ENCODE results near the gene DENND5A. TPM values are rescaled to one million over a fixed set of nuclear protein-coding genes. Genes with fewer than 3 reads are reported as not detected.

DENND5A gene
- total RNA-seq, 2 donors from 2014 or later: 75.8 to 96.7 TPM

- no peaks in the 10 kb centered on the region for H3K27me3 ChIP-seq
- no peak overlapping the region for H3K4me3 ChIP-seq
- DNase-seq (ENCODE audit: low spot score): no peak
- H3K9me3 ChIP-seq: no peaks in the 10 kb centered on the region
- H3K27ac ChIP-seq: no peak overlapping the region
- peaks cover 0 to 9% of the 10 kb centered on the region in 2 donors for H3K4me1 ChIP-seq
- no peak for TF ChIP-seq CTCF (IDR thresholded peaks at IDR 0.05)
- peaks cover 5% of the 10 kb centered on the region for H3K36me3 ChIP-seq
Observed at GRCh38 chr11:9277176-9277575, 12.0 kb upstream of the DENND5A start.

GRCh38 chr11:9276571-9276970 lies 11.4 kb upstream of the DENND5A start:
- H3K27ac ChIP-seq: no peak overlapping the region
- H3K36me3 ChIP-seq: peaks cover 5% of the 10 kb centered on the region
- H3K4me1 ChIP-seq: peaks cover 0 to 9% of the 10 kb centered on the region in 2 donors
- no peaks in the 10 kb centered on the region for H3K9me3 ChIP-seq
- DNase-seq (ENCODE audit: low spot score): no peak
- H3K27me3 ChIP-seq: no peaks in the 10 kb centered on the region
- H3K4me3 ChIP-seq: no peak overlapping the region
- no peak for TF ChIP-seq CTCF (IDR thresholded peaks at IDR 0.05)

GRCh38 chr11:9274499-9275258 lies 9.5 kb upstream of the DENND5A start:
- peak overlapping the region in 1 of 2 donors; percentile 45 for H3K27ac ChIP-seq
- DNase-seq (ENCODE audit: low spot score): no peak

GRCh38 chr11:9273376-9274336 lies 8.5 kb upstream of the DENND5A start:
- TF ChIP-seq CTCF (IDR thresholded peaks at IDR 0.05): no peak
- no peak for DNase-seq (ENCODE audit: low spot score)
- Histone ChIP-seq H3K36me3 (no peaks in the 10 kb centered on the region), H3K27ac (no peak overlapping the region), H3K4me3 (no peak overlapping the region), H3K9me3 (no peaks in the 10 kb centered on the region), H3K4me1 (peaks cover 0 to 9% of the 10 kb centered on the region in 2 donors), H3K27me3 (no peaks in the 10 kb centered on the region)

More at GRCh38 chr11:9274499-9275258, 9.5 kb upstream of the DENND5A start:
- no peak for TF ChIP-seq CTCF (IDR thresholded peaks at IDR 0.05)
- no peaks in the 10 kb centered on the region for H3K27me3 ChIP-seq
- peaks cover 0 to 9% of the 10 kb centered on the region in 2 donors for H3K4me1 ChIP-seq
- H3K36me3 ChIP-seq: no peaks in the 10 kb centered on the region
- H3K4me3 ChIP-seq: no peak overlapping the region
- no peaks in the 10 kb centered on the region for H3K9me3 ChIP-seq

- Histone ChIP-seq H3K9me3 (no peaks in the 10 kb centered on the region), H3K4me1 (peaks cover 0 to 9% of the 10 kb centered on the region in 2 donors), H3K27ac (no peak overlapping the region), H3K36me3 (no peaks in the 10 kb centered on the region), H3K4me3 (no peak overlapping the region), H3K27me3 (no peaks in the 10 kb centered on the region)
- DNase-seq (ENCODE audit: low spot score): no peak
- TF ChIP-seq CTCF (IDR thresholded peaks at IDR 0.05): no peak
Observed at GRCh38 chr11:9269492-9270013, 4.4 kb upstream of the DENND5A start.

All from right atrium auricular region (tissue), 2 donors.